ENCODE measurements around the gene DDX51. TPM values are rescaled to one million over a fixed set of nuclear protein-coding genes. Genes with fewer than 3 reads are reported as not detected.
"Not testable (repeated sequence)": the region's sequence is repeated elsewhere in the genome, so short reads cannot be mapped to it uniquely, and the experiment has no call there.

Gene DDX51
- total RNA-seq, 1 experiment from 2014 or later: 10.5 TPM

DNA sequence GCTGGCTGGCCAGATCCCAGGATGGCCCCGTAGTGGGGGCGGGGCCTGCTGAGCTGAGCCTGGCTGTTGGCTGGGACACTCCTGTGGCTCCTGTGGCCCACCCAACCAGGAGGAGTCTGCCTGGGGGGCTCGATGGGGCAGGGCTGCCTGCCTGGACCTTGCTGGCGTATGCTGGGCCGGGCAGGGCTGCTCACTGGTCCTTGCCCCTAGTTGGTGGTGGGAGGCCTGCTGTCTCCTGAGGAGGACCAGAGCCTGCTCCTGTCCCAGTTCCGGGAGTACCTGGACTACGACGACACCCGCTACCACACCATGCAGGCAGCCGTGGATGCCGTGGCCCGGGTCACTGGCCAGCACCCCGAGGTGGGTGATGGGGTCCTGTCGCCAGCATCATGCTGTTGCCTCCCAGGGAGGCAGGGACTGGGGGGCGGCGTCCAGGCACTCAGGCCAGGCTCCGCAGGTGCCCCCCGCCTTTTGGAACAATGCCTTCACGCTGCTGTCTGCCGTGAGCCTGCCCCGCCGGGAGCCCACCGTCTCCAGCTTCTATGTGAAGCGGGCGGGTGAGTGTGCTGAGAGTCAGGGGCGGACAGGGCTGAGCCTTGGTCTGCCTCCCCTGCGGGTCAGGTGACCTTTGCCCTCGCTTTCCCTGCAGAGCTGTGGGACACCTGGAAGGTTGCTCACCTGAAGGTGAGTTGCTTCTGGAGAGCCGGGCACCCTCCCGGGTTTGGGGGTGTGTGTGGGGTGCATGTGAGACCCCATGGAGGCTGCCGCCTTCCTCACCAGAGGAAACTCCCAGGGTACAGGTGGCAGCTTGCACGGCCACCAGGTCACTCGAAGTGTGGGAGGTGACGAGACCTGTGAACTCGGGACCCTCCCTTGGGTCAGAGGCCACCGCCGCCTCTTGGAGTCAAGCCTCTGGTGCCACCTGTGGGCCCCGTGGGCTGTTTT is 3.6 kb upstream of the DDX51 start:
- DNase-seq (ENCODE audit: low read depth): no peak
- in situ Hi-C loops (cut with HindIII; ENCODE audit: low pct_unique_long_range_greater_than_20kb, low sequenced_read_pairs): no loop called here

DNA sequence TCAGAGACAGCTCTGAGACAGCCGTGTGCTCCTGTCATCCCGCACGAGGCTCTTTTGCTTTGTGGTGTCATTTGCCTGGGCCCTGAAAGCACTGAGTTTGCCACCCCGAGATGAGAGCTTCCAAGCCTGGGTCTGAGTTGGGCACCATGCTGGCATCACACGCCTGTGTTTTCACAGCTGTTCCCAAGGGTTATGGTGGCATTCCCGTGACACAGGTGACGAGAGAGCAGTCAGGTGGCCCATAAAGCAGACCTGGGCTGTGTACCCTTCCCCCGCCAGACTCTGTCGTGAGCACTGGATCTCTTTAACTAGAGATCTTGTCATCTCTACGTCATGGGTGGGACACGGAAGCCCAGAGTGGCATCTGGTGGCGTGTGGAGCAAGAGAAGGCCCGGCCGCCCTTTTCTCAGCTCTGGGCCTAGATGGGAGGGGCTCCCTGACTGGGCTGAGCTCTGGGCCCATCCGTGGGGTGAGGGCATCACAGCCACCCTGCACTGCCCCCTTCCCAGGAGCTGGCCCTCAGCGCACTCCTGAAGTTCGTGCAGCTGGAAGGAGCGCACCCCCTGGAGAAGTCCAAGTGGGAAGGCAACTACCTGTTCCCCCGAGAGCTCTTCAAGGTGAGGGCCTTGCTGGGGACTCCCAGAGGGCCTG is 2.8 kb upstream of the DDX51 start:
- in situ Hi-C loops (cut with HindIII; ENCODE audit: low pct_unique_long_range_greater_than_20kb, low sequenced_read_pairs): no loop called here
- no peak for DNase-seq (ENCODE audit: low read depth)

DNA sequence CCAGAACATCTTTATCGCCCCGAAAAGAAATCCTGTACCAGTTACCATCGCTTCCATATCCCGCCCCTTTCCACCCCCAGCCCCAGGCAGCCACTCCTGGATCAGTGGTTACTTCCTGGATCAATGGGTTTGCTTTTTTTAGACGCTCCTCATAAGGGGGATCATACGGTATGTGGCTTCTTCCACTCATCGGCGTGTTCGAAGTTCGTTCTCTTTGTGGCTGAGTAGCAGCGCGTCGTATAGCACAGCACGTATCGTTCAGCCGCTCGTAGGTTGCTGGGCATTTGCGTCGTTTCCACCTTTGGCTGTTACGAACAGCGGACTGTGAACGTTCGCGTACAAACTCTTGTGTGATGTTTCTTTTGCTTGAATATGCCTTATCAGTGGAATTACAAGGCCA is 2.0 kb upstream of the DDX51 start:
- in situ Hi-C loops (cut with HindIII; ENCODE audit: low pct_unique_long_range_greater_than_20kb, low sequenced_read_pairs): no loop called here
- DNase-seq (ENCODE audit: low read depth): no peak

DNA sequence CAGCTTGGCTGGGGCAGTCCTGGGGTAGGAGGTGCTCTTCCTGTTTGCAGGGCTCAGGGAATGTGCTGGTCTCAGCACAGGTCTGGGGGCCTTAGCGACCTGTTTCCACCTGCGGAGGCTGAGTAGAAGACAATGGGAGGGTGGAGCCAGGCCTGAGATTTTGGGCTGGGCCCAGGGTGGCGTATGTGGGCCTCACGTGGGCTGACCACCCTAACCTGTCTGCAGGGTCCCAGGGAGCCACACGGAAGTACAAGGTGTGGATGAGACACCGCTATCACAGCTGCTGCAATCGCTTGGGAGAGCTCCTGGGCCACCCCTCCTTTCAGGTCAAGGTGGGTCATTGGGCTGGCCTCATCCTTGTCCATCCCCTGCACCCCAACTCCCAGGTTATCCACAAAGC is 1.2 kb upstream of the DDX51 start:
- in situ Hi-C loops (cut with HindIII; ENCODE audit: low pct_unique_long_range_greater_than_20kb, low sequenced_read_pairs): no loop called here

DNA sequence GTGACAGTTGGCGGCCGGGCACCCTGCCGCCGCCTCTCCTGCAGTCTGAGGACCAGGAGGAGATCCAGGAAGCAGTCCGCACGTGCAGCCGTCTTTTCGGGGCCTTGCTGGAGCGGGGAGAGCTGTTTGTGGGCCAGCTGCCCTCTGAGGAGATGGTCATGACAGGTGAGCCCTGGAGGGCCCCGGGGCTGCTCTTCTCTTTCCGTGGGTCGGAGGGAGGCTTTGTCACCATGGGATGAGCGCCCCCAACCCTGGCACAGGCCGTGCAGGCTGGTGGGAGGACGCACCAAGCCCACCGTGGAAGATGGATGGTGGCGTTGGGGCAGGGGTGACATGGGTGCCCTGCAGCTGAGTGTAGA is 670 bp upstream of the DDX51 start:
- in situ Hi-C loops (cut with HindIII; ENCODE audit: low pct_unique_long_range_greater_than_20kb, low sequenced_read_pairs): no loop called here
- DNase-seq (ENCODE audit: low read depth): no peak

More for the DNA sequence above, 1.2 kb upstream of the DDX51 start:
- DNase-seq (ENCODE audit: low read depth): no peak

DNA sequence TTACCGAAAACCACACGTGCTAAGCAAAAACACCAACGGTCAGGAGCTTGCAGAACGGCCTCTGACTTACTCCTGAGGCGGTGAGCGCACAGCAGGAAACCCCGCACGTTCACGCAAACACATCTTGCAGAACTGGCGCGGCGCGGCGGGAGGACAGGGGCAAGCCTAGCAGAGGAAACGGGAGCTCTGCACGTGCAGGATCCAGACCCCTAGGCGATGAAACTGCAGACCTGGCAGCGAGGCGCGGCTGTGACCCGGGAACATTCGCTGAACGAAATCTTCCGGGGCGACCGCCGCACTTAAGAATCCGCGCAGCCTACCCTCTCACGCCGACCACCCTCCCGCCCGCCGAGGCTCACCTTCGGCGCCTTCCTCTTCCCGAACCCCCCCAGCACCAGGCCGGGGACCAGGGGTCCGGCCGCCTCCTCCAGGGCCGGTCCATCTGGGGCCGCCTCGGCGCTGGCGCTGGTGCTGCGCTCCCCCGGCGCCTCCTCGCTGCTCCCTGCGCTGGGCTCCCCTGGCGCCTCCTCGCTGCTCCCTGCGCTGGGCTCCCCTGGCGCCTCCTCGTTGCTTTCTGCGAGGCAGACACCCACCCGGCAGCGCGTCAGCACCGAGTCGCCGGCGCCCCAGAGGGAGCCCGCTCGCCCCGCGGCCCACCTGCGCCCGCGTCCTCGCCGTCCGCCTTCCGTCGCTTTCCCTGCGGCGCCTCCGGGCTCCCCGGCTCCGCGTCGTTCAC is 615 bp downstream of the DDX51 start:
- no peak for DNase-seq (ENCODE audit: low read depth)

DNA sequence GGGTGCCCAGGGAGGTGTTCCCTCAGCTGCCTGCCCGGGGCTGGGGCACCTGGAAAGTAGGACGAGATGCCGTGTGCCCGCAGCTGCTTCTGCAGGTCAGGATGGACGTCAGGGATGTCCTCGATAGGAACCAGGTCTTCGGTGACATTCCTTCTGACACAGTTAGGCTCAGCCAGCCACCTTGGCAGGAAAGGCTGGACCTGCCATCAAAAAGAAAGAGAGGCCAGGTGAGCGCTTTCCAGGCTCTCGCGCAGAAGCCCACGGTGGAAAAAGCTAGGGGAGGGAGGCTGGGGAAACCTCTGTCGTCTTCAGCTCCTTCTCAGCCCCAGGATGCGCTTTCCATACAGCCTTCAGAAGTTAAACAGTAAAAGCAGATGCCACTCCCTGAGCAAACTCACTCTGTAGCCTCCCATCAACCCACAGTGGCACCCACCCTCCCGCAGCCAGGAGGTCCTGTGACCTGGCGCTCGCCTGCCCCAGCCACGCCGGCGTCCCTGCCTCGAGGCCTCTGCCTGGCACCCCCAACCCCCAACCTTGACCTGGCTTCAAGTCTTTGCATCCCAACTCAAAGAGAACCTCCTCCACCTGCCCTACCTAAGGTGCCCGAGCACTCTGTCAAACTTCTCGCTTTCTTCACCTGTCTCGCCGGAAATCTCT is 1.3 kb downstream of the DDX51 start:
- in situ Hi-C loops (cut with HindIII; ENCODE audit: low pct_unique_long_range_greater_than_20kb, low sequenced_read_pairs): no loop called here
- DNase-seq (ENCODE audit: low read depth): no peak

More for the DNA sequence above, 615 bp downstream of the DDX51 start:
- in situ Hi-C loops (cut with HindIII; ENCODE audit: low pct_unique_long_range_greater_than_20kb, low sequenced_read_pairs): no loop called here

DNA sequence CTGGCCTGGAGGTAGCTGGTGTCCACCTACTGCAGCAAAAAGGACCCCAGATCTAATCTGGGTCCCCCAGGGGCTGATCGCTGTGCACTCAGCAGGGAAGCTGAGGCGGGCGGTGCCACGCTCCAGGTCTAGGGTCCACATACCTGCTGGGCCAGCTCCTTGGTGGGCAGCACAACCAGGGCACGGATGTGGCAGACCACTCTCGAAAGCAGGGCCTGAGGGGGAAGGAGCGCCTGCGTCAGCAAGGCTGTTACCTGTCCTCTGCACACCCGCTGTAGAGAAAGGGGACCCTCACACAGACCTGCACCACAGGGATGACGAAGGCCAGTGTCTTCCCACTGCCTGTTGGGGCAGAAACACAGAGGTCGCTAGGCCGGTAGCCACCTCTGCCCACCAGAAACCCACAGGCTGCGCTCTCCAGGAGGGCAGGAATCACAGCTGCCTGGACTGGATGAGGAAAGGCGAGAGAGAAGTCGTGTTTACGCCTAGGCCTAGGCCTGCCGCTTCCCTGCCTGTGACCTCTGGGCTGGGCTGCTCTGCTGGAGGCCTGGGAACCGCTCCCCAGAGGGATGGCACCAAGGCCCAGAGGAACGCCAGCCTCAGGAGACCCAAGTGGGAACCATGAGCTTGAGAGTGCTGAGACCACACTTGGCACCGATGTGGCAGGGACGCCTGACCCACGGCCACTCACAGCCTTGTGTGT is 2.0 kb downstream of the DDX51 start:
- DNase-seq (ENCODE audit: low read depth): no peak
- in situ Hi-C loops (cut with HindIII; ENCODE audit: low pct_unique_long_range_greater_than_20kb, low sequenced_read_pairs): no loop called here

DNA sequence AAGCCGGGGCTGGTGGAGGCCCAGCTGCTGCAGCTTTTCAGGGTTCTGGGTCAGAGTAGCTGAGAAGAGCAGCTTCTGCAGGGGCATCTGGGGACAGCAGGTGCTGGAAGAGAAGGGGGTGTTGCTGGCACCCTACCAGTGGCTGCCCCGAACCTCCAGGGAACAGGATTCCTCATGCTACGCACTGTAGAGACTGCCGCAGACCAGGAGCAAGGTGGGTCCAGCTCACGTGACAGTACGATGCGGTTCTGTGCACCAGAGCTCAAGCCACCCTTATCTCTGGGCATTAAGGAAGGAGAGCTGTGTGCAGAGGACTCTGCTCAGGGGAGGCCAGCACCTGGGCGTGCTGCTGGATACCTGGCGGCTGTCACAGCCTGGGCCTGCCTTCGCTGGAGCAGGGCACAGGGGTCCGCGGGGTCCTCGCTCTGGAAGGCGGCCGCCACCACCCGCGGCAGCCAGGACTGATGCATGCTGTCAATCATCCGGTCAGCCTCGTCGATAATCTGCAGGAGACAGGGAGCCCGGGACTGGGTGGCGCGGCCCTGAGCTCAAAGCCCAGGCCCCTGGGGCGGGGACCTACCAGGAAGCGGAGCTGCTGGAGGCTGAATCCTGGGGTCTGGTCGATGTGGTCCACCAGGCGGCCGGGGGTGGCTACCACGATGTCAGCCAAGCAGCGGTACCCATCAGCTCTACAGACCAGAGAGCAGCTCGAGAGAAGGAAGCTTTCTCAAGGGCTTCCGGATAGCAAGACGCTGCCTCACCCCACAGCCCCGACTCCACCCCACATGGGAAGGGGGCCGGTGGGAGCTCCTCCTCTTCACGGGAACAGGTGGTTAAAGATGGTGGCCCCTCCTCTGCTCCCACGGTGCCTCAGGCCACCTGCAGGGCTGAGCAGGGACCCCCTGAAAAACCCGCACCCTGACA is 2.9 kb downstream of the DDX51 start:
- no peak for DNase-seq (ENCODE audit: low read depth)
- in situ Hi-C loops (cut with HindIII; ENCODE audit: low pct_unique_long_range_greater_than_20kb, low sequenced_read_pairs): no loop called here

DNA sequence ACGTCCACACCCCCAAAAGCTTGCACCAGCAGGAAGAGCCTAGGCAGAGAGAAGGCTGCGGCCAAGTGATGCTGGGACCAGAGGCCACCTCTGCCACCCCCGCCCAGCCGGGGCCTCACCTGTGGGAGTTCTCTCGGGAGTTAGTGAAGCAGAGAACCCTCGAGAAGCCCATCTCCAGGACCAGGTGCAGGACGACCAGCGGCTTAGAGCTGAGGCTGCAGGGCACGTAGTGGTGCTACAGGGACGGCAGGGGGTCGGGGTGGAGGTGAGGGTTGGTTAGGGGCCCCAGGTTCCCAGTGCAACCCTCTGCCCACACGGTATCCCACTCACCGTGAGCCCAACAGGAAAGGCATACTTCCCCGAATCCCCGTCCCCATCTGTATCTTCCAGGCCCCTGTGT is 3.6 kb downstream of the DDX51 start:
- in situ Hi-C loops (cut with HindIII; ENCODE audit: low pct_unique_long_range_greater_than_20kb, low sequenced_read_pairs): no loop called here
- no peak for DNase-seq (ENCODE audit: low read depth)

DNA sequence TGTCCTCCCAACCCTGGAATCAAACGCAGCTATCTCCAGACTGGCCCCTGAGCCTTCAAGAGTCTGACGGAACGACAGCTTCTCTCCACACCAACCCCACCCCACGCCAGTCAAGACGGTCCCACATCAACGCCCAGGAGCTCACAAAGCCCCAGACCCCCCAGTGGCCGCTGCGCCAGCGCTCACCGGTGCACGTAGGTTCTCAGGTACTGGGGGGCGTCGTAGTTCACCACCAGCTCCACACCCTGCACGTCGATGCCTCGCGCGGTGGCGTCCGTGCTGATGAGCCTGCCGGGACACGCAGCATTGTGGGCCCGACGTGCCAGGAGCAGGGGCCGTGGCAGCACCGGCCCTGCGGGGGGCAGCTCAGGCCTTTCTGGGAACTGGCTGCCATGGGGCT is 4.2 kb downstream of the DDX51 start:
- in situ Hi-C loops (cut with HindIII; ENCODE audit: low pct_unique_long_range_greater_than_20kb, low sequenced_read_pairs): no loop called here
- no peak for DNase-seq (ENCODE audit: low read depth)

DNA sequence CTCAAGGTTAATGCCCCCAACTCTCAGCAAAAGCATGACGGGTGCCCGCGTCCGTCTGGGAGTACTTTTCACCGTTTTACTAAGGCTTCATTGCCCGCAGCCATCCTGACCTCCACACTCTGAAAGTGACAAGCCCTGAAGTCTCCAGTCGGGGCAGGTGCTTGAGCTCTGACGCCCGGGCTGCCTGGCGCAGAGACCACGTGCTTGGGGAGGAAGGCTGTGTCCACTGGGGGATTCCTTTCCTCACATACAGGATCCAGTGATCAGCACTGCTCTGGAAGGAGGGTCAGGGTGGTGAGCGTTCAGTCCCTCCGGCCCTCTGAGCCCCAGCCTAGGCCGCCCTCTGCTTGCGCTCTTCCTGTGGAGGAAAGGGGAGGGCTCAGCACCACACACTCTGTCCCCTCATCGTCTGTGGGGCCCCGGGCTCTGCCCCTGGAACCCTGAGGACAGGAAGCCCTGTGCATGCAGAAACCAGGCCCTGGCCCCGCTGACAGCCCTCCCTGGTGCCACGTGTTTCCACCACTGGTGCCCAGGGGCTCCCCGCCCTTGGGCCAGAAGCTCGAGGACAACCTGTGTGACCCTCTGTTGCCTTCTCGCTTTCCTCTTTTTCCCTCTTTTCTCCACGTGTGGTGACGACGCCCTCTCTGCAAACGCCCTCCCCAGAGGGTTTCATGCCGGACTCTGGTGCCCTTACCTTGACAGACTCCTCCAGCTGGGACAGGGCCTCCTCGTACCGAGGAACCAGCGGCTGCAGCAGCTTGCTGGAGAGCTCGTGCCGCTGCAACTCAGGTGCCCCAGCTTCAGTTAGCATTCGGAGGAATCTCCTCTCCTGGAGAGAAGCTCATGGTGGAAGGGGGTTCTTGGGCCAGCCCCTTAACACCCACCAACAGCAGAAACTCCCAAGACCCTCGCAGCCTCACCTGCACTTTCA is 4.9 kb downstream of the DDX51 start:
- no peak for DNase-seq (ENCODE audit: low read depth)
- in situ Hi-C loops (cut with HindIII; ENCODE audit: low pct_unique_long_range_greater_than_20kb, low sequenced_read_pairs): no loop called here

DNA sequence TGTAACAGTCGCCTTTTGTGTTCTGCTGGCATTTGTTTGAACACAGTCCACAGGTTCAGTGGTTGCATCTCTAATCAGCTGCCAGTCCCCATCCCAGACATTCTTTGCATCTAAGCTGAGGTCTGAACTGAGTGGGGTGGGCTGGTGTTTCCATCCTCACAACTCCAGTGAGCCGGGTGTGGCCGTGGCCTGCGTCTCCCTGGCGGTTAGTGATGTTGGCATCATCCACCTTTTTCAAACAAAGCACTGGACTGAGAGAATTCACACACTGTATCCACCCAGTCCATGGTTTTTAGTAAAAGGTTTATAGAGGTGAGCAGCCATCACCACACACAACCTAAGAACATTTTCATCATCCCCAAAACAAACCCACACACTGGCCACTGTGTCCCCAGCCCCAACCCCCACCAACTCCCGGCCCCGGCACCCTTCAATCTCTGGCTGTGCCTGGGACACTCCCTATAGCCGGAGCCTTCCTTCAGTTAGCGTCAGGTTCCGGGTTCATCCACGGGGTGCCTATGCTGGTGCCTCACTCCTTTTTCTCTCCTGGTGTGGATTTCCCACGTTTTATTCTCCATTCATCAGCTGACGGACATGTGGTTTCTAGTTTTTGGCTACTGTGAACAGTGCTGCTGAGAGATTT is 6.5 kb downstream of the DDX51 start:
- in situ Hi-C loops (cut with HindIII; ENCODE audit: low pct_unique_long_range_greater_than_20kb, low sequenced_read_pairs): no loop called here

DNA sequence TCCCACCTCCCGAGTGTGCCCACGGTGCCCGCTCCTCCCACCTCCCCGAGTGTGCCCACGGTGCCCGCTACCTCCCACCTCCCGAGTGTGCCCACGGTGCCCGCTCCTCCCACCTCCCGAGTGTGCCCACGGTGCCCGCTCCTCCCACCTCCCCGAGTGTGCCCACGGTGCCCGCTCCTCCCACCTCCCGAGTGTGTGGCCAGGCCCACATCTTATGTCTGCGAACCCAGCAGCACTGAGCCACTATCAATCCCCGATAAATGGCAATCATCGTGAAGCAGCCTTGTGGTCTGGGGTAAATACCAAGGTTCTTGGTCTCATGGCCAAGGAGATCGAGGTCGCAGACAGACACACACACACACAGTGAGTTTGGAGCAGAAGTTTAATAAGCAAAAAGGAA is 7.9 kb downstream of the DDX51 start:
- in situ Hi-C loops (cut with HindIII; ENCODE audit: low pct_unique_long_range_greater_than_20kb, low sequenced_read_pairs); DNase-seq (ENCODE audit: low read depth): not testable (repeated sequence)

More for the DNA sequence above, 6.5 kb downstream of the DDX51 start:
- DNase-seq (ENCODE audit: low read depth): no peak

DNA sequence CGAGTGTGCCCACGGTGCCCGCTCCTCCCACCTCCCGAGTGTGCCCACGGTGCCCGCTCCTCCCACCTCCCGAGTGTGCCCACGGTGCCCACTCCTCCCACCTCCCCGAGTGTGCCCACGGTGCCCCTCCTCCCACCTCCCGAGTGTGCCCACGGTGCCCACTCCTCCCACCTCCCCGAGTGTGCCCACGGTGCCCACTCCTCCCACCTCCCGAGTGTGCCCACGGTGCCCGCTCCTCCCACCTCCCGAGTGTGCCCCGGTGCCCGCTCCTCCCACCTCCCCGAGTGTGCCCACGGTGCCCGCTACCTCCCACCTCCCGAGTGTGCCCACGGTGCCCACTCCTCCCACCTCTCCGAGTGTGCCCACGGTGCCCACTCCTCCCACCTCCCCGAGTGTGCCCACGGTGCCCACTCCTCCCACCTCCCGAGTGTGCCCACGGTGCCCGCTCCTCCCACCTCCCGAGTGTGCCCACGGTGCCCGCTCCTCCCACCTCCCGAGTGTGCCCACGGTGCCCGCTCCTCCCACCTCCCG is 9.4 kb downstream of the DDX51 start:
- in situ Hi-C loops (cut with HindIII; ENCODE audit: low pct_unique_long_range_greater_than_20kb, low sequenced_read_pairs): not testable (repeated sequence)

More for the DNA sequence above, 9.4 kb downstream of the DDX51 start:
- DNase-seq (ENCODE audit: low read depth): not testable (repeated sequence)
